HG02938 (cell line): ENCODE measurements around the gene TUBB4B.
"Not testable (repeated sequence)": the region's sequence is repeated elsewhere in the genome, so short reads cannot be mapped to it uniquely, and the experiment has no call there.

Experiments
- ATAC-seq: cut with Tn5 transposase; IDR thresholded peaks from one replicate; pipeline ENCODE4 v1.9.1; 2021; ENCODE audit warnings: mild to moderate bottlenecking, moderate library complexity; ENCODE audit not compliant: unreplicated experiment

Gene TUBB4B

DNA sequence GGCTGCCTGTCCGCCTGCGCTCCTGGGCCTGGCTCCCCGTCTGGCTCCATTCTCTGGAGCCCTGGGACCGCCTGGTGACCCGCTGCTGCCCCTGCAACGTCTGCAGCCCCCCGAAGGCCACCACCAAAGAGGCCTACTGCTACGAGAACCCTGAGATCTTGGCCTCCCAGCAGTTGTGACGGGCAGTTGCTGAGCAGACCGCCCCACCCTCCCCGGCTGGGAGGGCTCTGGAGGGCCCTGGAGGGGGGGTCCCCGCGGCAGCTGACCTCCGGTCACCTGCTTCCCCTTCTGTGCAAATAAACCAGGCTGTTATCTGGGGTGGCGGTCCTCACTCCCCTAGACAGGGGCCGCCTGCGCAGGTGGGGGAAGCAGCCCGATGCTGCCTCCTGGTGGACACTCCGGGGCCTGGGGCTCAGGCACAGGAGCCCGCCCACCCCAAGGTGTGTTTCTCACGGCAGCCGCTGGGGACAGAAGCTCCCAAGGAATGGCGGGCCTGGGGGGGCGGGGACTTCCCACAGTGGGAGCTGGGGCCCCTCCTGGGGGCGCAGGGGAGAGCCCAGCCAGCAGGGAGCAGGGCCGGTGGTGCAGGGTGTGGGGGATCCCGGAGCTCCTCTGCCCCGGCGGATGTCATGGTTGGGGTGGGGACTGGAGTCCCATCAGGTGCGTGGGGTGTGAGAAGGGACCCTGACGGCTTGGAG, 4.7 kb upstream of the TUBB4B start:
- no peak for ATAC-seq

GRCh38 chr9:137236936-137237421, 4.1 kb upstream of the TUBB4B start:
- ATAC-seq = no peak

DNA sequence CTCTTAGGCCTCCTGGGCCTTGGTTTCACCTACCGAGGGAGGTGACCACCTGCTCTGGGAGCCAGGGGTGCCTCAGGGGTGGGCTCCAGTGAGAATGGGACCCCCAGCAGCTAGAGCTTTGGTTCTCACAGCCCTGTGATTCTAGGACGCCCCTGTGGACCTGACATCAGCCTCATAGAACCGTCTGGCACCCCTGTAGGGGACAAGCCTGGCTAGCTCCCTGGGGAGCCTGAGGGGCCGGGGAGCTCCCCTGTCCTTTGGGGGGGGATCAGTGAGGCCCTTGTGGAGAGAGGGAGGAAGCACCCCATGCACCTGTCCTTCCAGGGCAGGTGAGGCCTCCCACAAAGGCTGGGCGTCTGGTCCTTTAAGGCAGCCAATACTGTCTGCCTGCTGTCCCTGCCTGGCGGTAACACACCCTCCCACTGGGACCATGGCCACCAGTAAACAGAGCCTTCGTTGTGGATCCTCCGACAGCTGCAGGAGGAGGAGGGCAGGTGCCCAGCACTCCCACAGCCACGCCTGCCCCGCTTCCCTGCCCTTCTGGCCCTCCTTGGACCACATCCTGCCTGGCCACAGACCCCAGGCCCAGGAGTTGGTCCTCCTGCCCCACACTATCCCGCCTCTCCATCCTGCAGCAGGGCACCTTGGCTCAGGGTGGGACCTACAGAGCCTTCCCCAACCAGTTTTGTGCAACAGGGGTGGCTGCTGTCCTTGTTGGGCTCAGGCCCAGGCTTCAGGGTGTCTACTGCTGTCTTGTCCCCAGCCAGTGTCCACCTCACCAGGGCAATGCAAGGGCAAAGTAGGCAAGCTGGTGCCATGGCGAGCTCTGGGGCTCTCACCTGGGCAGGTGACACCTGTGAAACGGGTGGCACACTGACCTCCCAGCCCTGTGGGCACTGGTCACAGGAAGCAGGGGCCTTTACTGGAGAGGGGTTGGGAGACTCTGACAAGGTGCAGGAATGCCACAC, 3.0 kb upstream of the TUBB4B start:
- ATAC-seq = no peak

- ATAC-seq = not testable (repeated sequence)
Measured at GRCh38 chr9:137239541-137240200, 1.4 kb upstream of the TUBB4B start.

GRCh38 chr9:137240318-137240840, 708 bp upstream of the TUBB4B start:
- ATAC-seq = peak; percentile 17

DNA sequence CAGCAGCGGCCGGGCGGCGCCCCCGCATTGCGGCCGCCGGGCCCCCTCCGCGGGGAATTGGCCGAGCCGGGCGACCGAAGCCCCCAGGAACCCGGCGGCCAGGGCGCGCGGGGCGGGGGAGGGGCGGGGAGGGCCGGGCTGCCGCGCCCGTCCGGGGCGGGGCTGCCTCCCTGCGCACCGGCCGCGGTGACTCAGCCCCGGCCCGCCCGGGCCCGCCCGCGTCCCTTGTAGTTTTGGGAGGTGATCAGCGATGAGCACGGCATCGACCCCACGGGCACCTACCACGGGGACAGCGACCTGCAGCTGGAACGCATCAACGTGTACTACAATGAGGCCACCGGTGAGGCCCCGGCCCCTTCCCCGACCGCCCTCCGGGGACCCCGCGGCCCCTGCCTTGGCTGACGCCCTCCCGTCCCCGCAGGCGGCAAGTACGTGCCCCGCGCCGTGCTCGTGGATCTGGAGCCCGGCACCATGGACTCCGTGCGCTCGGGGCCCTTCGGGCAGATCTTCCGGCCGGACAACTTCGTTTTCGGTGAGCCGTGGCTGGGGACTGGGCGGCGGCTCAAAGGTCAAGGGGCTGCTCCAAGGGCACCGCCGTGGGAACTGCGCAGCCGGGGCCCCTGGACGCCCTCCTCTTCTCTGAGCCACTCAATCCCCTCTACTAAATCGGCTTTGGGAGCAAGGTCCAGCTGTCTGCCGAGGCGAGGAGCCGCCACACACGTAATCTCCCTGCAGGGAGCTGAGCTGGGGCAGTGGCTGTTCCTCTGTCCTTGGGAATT, 592 bp downstream of the TUBB4B start:
- ATAC-seq = no peak

DNA sequence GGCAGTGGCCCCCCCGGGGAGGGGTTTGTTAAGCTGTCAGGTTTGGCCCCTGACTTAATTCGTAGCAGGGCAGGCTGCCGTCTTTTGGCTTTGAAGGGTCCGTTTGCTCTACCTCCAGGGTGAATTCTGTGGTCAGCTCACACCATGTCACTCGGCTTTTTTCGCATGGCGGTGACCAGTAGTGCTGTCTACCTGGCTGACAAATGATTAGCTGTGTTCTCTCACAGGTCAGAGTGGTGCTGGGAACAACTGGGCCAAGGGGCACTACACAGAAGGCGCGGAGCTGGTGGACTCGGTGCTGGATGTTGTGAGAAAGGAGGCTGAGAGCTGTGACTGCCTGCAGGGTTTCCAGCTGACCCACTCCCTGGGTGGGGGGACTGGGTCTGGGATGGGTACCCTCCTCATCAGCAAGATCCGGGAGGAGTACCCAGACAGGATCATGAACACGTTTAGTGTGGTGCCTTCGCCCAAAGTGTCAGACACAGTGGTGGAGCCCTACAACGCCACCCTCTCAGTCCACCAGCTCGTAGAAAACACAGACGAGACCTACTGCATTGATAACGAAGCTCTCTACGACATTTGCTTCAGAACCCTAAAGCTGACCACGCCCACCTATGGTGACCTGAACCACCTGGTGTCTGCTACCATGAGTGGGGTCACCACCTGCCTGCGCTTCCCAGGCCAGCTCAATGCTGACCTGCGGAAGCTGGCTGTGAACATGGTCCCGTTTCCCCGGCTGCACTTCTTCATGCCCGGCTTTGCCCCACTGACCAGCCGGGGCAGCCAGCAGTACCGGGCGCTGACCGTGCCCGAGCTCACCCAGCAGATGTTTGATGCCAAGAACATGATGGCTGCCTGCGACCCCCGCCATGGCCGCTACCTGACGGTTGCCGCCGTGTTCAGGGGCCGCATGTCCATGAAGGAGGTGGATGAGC, 1.4 kb downstream of the TUBB4B start:
- no peak for ATAC-seq

DNA sequence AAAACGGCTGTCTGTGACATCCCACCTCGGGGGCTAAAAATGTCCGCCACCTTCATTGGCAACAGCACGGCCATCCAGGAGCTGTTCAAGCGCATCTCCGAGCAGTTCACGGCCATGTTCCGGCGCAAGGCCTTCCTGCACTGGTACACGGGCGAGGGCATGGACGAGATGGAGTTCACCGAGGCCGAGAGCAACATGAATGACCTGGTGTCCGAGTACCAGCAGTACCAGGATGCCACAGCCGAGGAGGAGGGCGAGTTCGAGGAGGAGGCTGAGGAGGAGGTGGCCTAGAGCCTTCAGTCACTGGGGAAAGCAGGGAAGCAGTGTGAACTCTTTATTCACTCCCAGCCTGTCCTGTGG, 2.2 kb downstream of the TUBB4B start:
- ATAC-seq = not testable (repeated sequence)

DNA sequence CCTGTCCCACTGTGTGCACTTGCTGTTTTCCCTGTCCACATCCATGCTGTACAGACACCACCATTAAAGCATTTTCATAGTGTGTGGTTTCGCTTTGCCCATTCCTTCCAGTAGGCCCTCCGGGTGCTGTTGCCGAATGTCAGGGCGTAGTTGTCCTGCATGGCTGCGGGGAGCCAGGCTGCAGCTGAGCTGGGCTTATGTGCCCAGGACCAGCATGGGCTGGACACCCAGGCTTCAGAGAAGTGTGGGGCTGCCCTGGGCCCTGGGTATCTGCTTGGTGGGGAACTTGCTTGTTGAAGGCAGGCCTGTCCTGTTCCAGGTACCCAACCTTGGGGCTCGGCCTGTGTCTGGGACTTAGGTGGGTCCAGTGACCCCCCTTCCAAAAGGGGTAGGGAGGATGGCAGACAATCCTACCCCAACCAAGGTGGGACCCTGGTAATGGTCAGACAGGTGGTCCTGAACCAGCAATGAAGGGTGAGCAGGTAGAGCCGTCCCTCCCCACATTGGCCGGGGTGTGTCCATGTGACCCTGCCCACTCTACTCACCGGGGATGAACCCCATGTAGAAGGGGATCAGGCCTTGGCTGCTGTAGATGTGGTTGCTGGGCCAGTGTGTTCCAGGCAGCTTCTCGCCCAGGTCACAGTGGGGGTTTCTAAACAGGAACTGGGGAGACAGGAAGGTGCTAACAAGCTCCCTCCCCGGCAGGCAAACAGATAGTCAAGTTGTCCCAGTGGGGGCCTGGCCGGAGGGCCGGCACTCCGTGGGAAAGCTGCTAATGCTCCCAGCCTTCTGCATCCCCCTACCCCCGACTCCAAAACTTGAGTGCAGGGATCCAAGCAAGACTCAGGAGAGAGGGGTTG, 2.8 kb downstream of the TUBB4B start:
- ATAC-seq = no peak

- no peak for ATAC-seq
Measured at GRCh38 chr9:137244486-137245449, 3.7 kb downstream of the TUBB4B start.

- no peak for ATAC-seq
Measured at GRCh38 chr9:137245450-137246421, 4.6 kb downstream of the TUBB4B start.

GRCh38 chr9:137247135-137247915, 6.2 kb downstream of the TUBB4B start:
- ATAC-seq = no peak

- no peak for ATAC-seq
Measured at GRCh38 chr9:137247916-137248175, 6.8 kb downstream of the TUBB4B start.

GRCh38 chr9:137250329-137251193, 9.5 kb downstream of the TUBB4B start:
- ATAC-seq = no peak

DNA sequence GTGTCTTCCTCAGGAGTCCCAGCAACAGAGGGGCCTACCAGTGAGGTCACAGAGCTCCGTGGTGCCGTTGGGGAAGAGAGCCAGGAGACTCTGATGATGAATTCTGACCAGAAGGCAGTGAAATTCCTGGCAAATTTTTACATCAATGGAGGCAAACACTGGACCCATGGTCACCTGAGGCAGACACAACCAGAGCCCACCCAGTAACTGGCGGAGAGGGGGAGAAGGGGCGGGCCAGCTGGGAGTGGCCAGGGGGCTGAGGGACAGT, 10.0 kb downstream of the TUBB4B start, which contains the start of gene STPG3:
STPG3 (plus strand) TSS at position 93 of the 268 bp plus-strand sequence; CDS start at position 94, 1 bp downstream.
- no peak for ATAC-seq
